Kidney (tissue), 14 donors: ENCODE results near the gene GRK2. TPM values are rescaled to one million over a fixed set of nuclear protein-coding genes. Genes with fewer than 3 reads are reported as not detected.

Source experiments
- DNase-seq, 5 donors: peaks; one replicate each; pipeline ENCODE4 v3.0.0-alpha.2; 2013 to 2020
- FAIRE-seq: peaks from 2 replicates; lab custom pipeline; 2012; peaks lifted over from hg19 to GRCh38; lab: Jason Lieb, UNC
- H3K27ac ChIP-seq, 2 donors: one replicate each; pipeline ENCODE4 v1.7.0; 2013; ENCODE audit warnings: low read depth in 2 of 2, low read length in 2 of 2, inconsistent platforms in 1 of 2
- H3K27me3 ChIP-seq: one replicate; pipeline ENCODE4 v1.7.1; 2013; ENCODE audit warnings: low read length, inconsistent platforms; ENCODE audit not compliant: control insufficient read depth, insufficient read depth
- H3K36me3 ChIP-seq, 3 donors: one replicate each; pipeline versions ENCODE4 v1.7.0 to v1.7.1; 2013; ENCODE audit warnings: low read length in 3 of 3, control low read depth in 1 of 3, inconsistent platforms in 1 of 3; ENCODE audit not compliant: insufficient read depth in 3 of 3, control insufficient read depth in 2 of 3
- H3K4me1 ChIP-seq, 3 donors: one replicate each; pipeline versions ENCODE4 v1.7.0 to v1.7.1; 2013; ENCODE audit warnings: low read length in 3 of 3, inconsistent platforms in 1 of 3, low read depth in 1 of 3; ENCODE audit not compliant: control insufficient read depth in 2 of 3, insufficient read depth in 2 of 3
- H3K4me3 ChIP-seq, 3 donors: one replicate each; pipeline versions ENCODE4 v1.7.0 to v1.8.1; 2013; ENCODE audit warnings: low read length in 3 of 3, control low read depth in 1 of 3, inconsistent platforms in 1 of 3
- H3K9ac ChIP-seq, 3 donors: one replicate each; pipeline versions ENCODE4 v1.7.0 to v1.7.1; 2013; ENCODE audit warnings: low read length in 3 of 3, control low read depth in 1 of 3, inconsistent platforms in 1 of 3
- H3K9me3 ChIP-seq, 3 donors: one replicate each; pipeline versions ENCODE4 v1.7.0 to v1.7.1; 2013; ENCODE audit warnings: low read length in 3 of 3, control low read depth in 1 of 3, inconsistent platforms in 1 of 3; ENCODE audit not compliant: control insufficient read depth in 2 of 3, insufficient read depth in 1 of 3
- intact Hi-C: fragments of 100-400 bp; cut with DNase I; formaldehyde crosslinking; loops from one replicate; pipeline ENCODE4 v1.11.1; 2022
- polyA plus RNA-seq: library from polyadenylated mRNA; stranded (reverse); fragments of 350-450 nt; fragmentation: Illumina TruSeq; extraction: RNeasy Lipid Tissue Mini Kit (QIAGEN cat#74804); gene quantifications from one replicate; pipeline ENCODE4 v1.2.3, GENCODE V29; 2014; ENCODE audit warnings: low read depth, low replicate concordance; ENCODE audit not compliant: insufficient read depth
- total RNA-seq: library from RNA; stranded (reverse); fragmentation: NEBNext Ultra II Directional; extraction: Animal tissue kit (Norgen Biotek cat#: 25700); gene quantifications from one replicate; pipeline ENCODE4 v1.2.1, GENCODE V29; 2021
- TF ChIP-seq, protein P1 (sequence below): IDR thresholded peaks from 3 replicates; pipeline ENCODE4 v1.5.1; 2012; ENCODE audit warnings: mild to moderate bottlenecking, moderate library complexity, borderline replicate concordance; ENCODE audit not compliant: insufficient read depth; ENCODE audit errors: extremely low read depth
- donor health status: control.
- donor health status: control.
- donor health status: control.
- donor health status: control.
- donor health status: control.
- donor health status: DM: yes; HTN: yes; CAD: no.
- donor health status: Normal renal cell carcinoma (clear cell type).

GRK2 gene
- total and polyA plus RNA-seq, 2 donors from 2014 or later: 28.2 to 80.8 TPM

DNA sequence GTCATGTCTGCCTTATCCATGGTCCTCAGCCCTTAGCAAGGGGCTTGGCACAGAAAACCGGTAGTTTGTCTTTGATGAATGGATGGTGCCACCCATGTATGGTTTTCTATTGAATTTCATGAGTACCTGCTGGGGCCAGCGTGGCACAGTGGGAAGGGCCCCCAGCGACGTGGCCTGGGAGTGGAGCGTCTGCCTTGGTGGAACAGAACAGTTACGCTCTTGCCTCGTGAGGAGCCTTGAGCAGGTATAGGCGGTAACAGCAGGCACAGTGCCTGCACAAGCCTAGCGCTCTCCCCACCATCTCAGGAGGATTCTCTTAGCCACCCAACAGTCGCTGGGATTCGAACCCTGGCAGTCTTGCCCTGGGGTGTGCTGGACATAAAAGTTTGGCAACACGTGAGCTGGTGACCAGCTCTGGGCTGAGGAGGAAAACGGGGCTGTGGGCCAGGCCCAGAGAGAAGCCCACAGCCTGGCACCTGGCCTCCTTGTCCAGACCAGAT, 34.0 kb downstream of the GRK2 start:
- FAIRE-seq (no peak), DNase-seq (peak in 2 of 5 donors; percentile 43 to 53)
- TF ChIP-seq, protein P1, sequence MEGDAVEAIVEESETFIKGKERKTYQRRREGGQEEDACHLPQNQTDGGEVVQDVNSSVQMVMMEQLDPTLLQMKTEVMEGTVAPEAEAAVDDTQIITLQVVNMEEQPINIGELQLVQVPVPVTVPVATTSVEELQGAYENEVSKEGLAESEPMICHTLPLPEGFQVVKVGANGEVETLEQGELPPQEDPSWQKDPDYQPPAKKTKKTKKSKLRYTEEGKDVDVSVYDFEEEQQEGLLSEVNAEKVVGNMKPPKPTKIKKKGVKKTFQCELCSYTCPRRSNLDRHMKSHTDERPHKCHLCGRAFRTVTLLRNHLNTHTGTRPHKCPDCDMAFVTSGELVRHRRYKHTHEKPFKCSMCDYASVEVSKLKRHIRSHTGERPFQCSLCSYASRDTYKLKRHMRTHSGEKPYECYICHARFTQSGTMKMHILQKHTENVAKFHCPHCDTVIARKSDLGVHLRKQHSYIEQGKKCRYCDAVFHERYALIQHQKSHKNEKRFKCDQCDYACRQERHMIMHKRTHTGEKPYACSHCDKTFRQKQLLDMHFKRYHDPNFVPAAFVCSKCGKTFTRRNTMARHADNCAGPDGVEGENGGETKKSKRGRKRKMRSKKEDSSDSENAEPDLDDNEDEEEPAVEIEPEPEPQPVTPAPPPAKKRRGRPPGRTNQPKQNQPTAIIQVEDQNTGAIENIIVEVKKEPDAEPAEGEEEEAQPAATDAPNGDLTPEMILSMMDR: no peak
- H3K27ac ChIP-seq: no peak overlapping the region
- intact Hi-C loops: no loop called here
- peaks cover 0 to 4% (median 2%) of the 10 kb centered on the region in 3 donors for H3K36me3 ChIP-seq
- H3K4me1 ChIP-seq: peaks cover 0 to 21% (median 5%) of the 10 kb centered on the region in 3 donors
- no peak overlapping the region for H3K4me3 ChIP-seq
- no peak overlapping the region for H3K9ac ChIP-seq
- H3K27me3 ChIP-seq: no peaks in the 10 kb centered on the region
- H3K9me3 ChIP-seq: no peaks in the 10 kb centered on the region

DNA sequence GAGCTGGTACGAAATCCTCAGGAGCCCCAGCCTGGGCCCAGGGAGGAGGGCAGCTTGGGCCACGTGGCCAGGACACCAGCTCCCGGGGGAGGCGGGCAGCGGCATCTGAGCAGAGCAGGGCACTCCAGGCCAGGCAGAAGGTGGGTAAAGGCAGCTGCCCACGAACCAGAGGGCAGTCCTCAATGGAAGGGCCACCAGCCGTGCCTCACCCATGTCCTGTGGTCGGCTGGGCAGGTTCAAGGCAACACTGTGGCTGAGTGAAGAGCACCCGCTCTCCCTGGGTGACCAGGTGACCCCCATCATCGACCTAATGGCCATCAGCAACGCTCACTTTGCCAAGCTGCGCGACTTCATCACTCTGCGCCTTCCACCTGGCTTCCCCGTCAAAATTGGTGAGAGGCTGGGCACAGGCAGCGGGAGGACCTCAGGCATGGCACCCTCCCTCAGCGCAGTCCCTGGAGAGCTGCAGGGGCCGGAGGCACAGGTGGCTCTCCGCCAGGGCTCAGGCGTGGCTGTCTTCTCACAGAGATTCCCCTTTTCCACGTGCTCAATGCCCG, 34.6 kb downstream of the GRK2 start:
- TF ChIP-seq, protein P1: no peak
- H3K9me3 ChIP-seq: no peaks in the 10 kb centered on the region
- no peak overlapping the region for H3K9ac ChIP-seq
- H3K4me3 ChIP-seq: no peak overlapping the region
- H3K27me3 ChIP-seq: no peaks in the 10 kb centered on the region
- peaks cover 0 to 21% (median 5%) of the 10 kb centered on the region in 3 donors for H3K4me1 ChIP-seq
- no peak for FAIRE-seq
- peak in 1 of 5 donors; percentile 74 for DNase-seq
- H3K27ac ChIP-seq: no peak overlapping the region
- intact Hi-C loops: no loop called here
- peaks cover 0 to 4% (median 2%) of the 10 kb centered on the region in 3 donors for H3K36me3 ChIP-seq

DNA sequence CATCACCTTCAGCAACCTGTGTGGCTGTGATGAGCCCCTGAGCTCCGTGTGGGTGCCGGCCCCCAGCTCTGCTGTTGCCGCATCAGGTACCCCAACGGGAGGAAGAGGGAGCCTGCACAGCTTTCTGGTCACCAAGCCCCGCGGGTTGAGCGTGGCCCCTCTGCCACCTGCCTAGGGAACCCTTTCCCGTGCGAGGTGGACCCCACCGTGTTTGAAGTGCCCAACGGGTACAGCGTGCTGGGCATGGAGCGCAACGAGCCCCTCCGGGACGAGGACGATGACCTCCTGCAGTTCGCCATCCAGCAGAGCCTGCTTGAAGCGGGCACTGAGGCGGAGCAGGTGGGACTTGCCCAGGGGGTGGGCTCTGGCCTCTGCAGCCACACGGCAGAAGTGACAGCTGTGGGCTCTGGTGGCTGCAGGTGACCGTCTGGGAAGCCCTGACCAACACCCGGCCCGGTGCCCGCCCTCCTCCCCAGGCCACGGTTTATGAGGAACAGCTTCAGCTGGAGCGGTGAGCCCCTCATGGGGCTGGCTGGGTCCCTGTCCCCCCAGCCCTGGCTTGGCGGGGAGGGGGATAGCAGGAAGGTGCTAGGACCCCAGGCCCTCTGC, 35.1 kb downstream of the GRK2 start:
- DNase-seq: peak in 3 of 5 donors; percentile 11 to 81 (median 65)
- TF ChIP-seq, protein P1: no peak
- Histone ChIP-seq H3K27ac (no peak overlapping the region), H3K4me3 (peak overlapping the region in 1 of 3 donors; percentile 21), H3K36me3 (peaks cover 0 to 4% (median 2%) of the 10 kb centered on the region in 3 donors), H3K9me3 (no peaks in the 10 kb centered on the region), H3K4me1 (peaks cover 0 to 21% (median 5%) of the 10 kb centered on the region in 3 donors), H3K27me3 (no peaks in the 10 kb centered on the region), H3K9ac (no peak overlapping the region)
- intact Hi-C loops: no loop called here
- no peak for FAIRE-seq
